ENCODE data around the gene PRKAR1B. TPM values are rescaled to one million over a fixed set of nuclear protein-coding genes. Genes with fewer than 3 reads are reported as not detected.

PRKAR1B gene
- total RNA-seq, 1 donor from 2014 or later = 14.7 TPM

DNA sequence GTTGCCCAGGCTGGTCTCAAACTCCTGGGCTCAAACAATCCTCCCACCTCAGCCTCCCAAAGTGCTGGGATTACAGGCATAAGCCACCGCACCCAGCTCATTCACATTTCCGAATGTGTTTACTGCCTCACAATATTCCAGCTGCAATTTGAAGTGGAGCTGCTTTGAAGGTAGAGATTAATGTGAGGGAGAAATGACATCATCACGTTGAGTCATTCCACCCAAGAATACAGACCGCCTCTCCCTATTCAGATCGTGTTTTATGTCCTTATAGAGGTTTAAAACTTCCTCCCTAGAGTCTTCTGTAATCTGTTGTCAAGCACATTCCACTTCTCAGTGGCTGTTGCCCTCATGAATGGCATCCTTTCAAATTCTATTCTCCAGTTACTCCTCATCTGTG, 107.0 kb downstream of the PRKAR1B start:
- H4K20me1 ChIP-seq (ENCODE audit: insufficient read depth, low read length) = no peaks in the 10 kb centered on the region
- TF ChIP-seq, protein P1, sequence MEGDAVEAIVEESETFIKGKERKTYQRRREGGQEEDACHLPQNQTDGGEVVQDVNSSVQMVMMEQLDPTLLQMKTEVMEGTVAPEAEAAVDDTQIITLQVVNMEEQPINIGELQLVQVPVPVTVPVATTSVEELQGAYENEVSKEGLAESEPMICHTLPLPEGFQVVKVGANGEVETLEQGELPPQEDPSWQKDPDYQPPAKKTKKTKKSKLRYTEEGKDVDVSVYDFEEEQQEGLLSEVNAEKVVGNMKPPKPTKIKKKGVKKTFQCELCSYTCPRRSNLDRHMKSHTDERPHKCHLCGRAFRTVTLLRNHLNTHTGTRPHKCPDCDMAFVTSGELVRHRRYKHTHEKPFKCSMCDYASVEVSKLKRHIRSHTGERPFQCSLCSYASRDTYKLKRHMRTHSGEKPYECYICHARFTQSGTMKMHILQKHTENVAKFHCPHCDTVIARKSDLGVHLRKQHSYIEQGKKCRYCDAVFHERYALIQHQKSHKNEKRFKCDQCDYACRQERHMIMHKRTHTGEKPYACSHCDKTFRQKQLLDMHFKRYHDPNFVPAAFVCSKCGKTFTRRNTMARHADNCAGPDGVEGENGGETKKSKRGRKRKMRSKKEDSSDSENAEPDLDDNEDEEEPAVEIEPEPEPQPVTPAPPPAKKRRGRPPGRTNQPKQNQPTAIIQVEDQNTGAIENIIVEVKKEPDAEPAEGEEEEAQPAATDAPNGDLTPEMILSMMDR (IDR thresholded peaks at IDR 0.05; ENCODE audit: insufficient read depth, low read depth, low read length) = no peak
- no peak for TF ChIP-seq EZH2 (IDR thresholded peaks at IDR 0.05; ENCODE audit: insufficient read depth, low read length)
- H3K4me1 Mint-ChIP-seq (ENCODE audit: low read depth, unreplicated experiment) = peaks cover 4% of the 10 kb centered on the region
- peak overlapping the region; percentile 91 for H3K27ac Mint-ChIP-seq (ENCODE audit: unreplicated experiment)
- no peak overlapping the region for H3K9ac ChIP-seq (ENCODE audit: low read length)
- no peak overlapping the region for H3K27ac ChIP-seq (ENCODE audit: low read depth, low read length)
- H3K4me1 ChIP-seq (ENCODE audit: insufficient read depth, low read length) = no peaks in the 10 kb centered on the region
- DNase-seq (ENCODE audit: low read depth) (peak; percentile 89), FAIRE-seq (no peak)
- no peak overlapping the region for H2AFZ ChIP-seq (ENCODE audit: low read depth, low read length)
- no peaks in the 10 kb centered on the region for H3K27me3 ChIP-seq (ENCODE audit: insufficient read depth, low read length)
- H3K36me3 Mint-ChIP-seq (ENCODE audit: low read depth, unreplicated experiment) = peaks cover 16% of the 10 kb centered on the region
- no peaks in the 10 kb centered on the region for H3K79me2 ChIP-seq (ENCODE audit: insufficient read depth, low read length)
- H3K9me3 ChIP-seq (ENCODE audit: insufficient read depth, low read depth, low read length) = peaks cover 4% of the 10 kb centered on the region
- no peaks in the 10 kb centered on the region for H3K36me3 ChIP-seq (ENCODE audit: insufficient read depth, low read length)
- H3K9me3 Mint-ChIP-seq (ENCODE audit: unreplicated experiment) = peaks cover 32% of the 10 kb centered on the region
- H3K4me3 Mint-ChIP-seq (ENCODE audit: unreplicated experiment) = peak overlapping the region; percentile 14
- no peaks in the 10 kb centered on the region for H3K27me3 Mint-ChIP-seq (ENCODE audit: low read depth, unreplicated experiment)
- peak overlapping the region; percentile 15 for H3K4me2 ChIP-seq (ENCODE audit: low read length)
- H3K4me3 ChIP-seq (ENCODE audit: insufficient read depth, low read depth, low read length) = no peak overlapping the region

GRCh38 chr7:619368-619840, 107.7 kb downstream of the PRKAR1B start:
- H3K4me1 ChIP-seq (ENCODE audit: insufficient read depth, low read length) = no peaks in the 10 kb centered on the region
- peaks cover 13% of the 10 kb centered on the region for H3K36me3 Mint-ChIP-seq (ENCODE audit: low read depth, unreplicated experiment)
- H3K36me3 ChIP-seq (ENCODE audit: insufficient read depth, low read length) = no peaks in the 10 kb centered on the region
- H3K27me3 Mint-ChIP-seq (ENCODE audit: low read depth, unreplicated experiment) = no peaks in the 10 kb centered on the region
- H3K9me3 ChIP-seq (ENCODE audit: insufficient read depth, low read depth, low read length) = peaks cover 4% of the 10 kb centered on the region
- H3K4me2 ChIP-seq (ENCODE audit: low read length) = no peak overlapping the region
- no peaks in the 10 kb centered on the region for H3K27me3 ChIP-seq (ENCODE audit: insufficient read depth, low read length)
- no peaks in the 10 kb centered on the region for H3K79me2 ChIP-seq (ENCODE audit: insufficient read depth, low read length)
- no peak overlapping the region for H3K9ac ChIP-seq (ENCODE audit: low read length)
- no peak overlapping the region for H2AFZ ChIP-seq (ENCODE audit: low read depth, low read length)
- peaks cover 27% of the 10 kb centered on the region for H3K9me3 Mint-ChIP-seq (ENCODE audit: unreplicated experiment)
- no peaks in the 10 kb centered on the region for H4K20me1 ChIP-seq (ENCODE audit: insufficient read depth, low read length)
- no peak for FAIRE-seq
- TF ChIP-seq EZH2 (IDR thresholded peaks at IDR 0.05; ENCODE audit: insufficient read depth, low read length) = no peak
- peaks cover 4% of the 10 kb centered on the region for H3K4me1 Mint-ChIP-seq (ENCODE audit: low read depth, unreplicated experiment)
- no peak overlapping the region for H3K4me3 Mint-ChIP-seq (ENCODE audit: unreplicated experiment)
- no peak overlapping the region for H3K27ac Mint-ChIP-seq (ENCODE audit: unreplicated experiment)
- H3K27ac ChIP-seq (ENCODE audit: low read depth, low read length) = no peak overlapping the region
- H3K4me3 ChIP-seq (ENCODE audit: insufficient read depth, low read depth, low read length) = no peak overlapping the region
- DNase-seq (ENCODE audit: low read depth) = no peak

DNA sequence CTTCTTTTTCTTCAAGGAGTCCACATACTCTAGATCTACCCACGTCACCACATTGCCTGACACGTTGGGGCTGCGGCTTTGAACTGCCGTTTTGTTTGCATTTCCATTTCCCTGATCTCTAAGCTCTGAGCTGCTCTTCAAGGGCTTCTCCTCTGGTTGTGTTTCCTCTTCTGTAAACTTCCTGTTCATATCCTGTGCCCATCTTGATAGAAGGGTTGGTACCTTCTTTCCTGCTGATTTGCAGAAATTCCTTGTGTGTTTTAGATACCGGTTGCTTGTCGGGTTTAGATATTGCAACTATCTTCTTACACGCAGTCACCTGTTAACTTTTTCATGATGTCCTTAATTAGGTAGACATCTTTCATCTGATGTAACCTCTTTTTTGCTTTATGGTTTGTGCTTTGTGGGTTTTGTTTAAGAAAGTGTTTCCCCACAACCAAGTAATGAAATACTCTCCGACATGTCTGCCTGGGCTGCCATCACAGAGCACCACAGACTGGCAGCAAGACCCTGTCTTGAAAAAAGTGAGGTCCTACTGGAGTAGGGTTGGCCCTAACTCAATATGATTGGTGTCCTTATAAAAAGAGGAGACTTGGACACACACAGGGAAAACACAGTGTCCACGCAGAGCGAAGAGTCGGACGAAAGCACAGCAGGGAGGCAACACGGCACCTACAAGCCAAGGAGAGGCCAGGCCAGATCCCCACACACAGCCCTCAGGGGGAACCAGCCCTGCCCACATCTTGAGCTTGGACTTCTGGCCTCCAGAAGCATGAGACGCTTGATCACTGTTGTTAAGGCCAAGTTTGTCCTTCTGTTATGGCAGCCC, 108.3 kb downstream of the PRKAR1B start:
- Mint-ChIP-seq H3K9me3 (ENCODE audit: unreplicated experiment) (peaks cover 25% of the 10 kb centered on the region), H3K4me1 (ENCODE audit: low read depth, unreplicated experiment) (peaks cover 4% of the 10 kb centered on the region), H3K27me3 (ENCODE audit: low read depth, unreplicated experiment) (no peaks in the 10 kb centered on the region), H3K27ac (ENCODE audit: unreplicated experiment) (no peak overlapping the region), H3K36me3 (ENCODE audit: low read depth, unreplicated experiment) (peaks cover 13% of the 10 kb centered on the region), H3K4me3 (ENCODE audit: unreplicated experiment) (no peak overlapping the region)
- no peaks in the 10 kb centered on the region for H3K27me3 ChIP-seq (ENCODE audit: insufficient read depth, low read length)
- H4K20me1 ChIP-seq (ENCODE audit: insufficient read depth, low read length) = no peaks in the 10 kb centered on the region
- H3K9ac ChIP-seq (ENCODE audit: low read length) = no peak overlapping the region
- FAIRE-seq (no peak), DNase-seq (ENCODE audit: low read depth) (no peak)
- no peaks in the 10 kb centered on the region for H3K4me1 ChIP-seq (ENCODE audit: insufficient read depth, low read length)
- TF ChIP-seq, protein P1 (IDR thresholded peaks at IDR 0.05; ENCODE audit: insufficient read depth, low read depth, low read length) = no peak
- no peak for TF ChIP-seq EZH2 (IDR thresholded peaks at IDR 0.05; ENCODE audit: insufficient read depth, low read length)
- H3K4me2 ChIP-seq (ENCODE audit: low read length) = no peak overlapping the region
- no peaks in the 10 kb centered on the region for H3K79me2 ChIP-seq (ENCODE audit: insufficient read depth, low read length)
- no peak overlapping the region for H2AFZ ChIP-seq (ENCODE audit: low read depth, low read length)
- peaks cover 4% of the 10 kb centered on the region for H3K9me3 ChIP-seq (ENCODE audit: insufficient read depth, low read depth, low read length)
- H3K4me3 ChIP-seq (ENCODE audit: insufficient read depth, low read depth, low read length) = no peak overlapping the region
- no peaks in the 10 kb centered on the region for H3K36me3 ChIP-seq (ENCODE audit: insufficient read depth, low read length)
- no peak overlapping the region for H3K27ac ChIP-seq (ENCODE audit: low read depth, low read length)

Data from astrocyte (in vitro differentiated cells and primary cell).